Mucosa of stomach (tissue), 1 donor: ENCODE data around the gene YY1.

Experiments used
- H3K27me3 ChIP-seq: one replicate; pipeline ENCODE4 v1.7.0; 2013; ENCODE audit warnings: mild to moderate bottlenecking, low read length; ENCODE audit not compliant: control insufficient read depth, insufficient read depth
- H3K36me3 ChIP-seq: one replicate; pipeline ENCODE4 v1.7.0; 2013; ENCODE audit warnings: low read length; ENCODE audit not compliant: control insufficient read depth, insufficient read depth
- H3K4me1 ChIP-seq: one replicate; pipeline ENCODE4 v1.7.0; 2013; ENCODE audit warnings: mild to moderate bottlenecking, low read length; ENCODE audit not compliant: control insufficient read depth, insufficient read depth
- H3K4me3 ChIP-seq: one replicate; pipeline ENCODE4 v1.7.0; 2013; ENCODE audit warnings: low read length
- H3K9ac ChIP-seq: one replicate; pipeline ENCODE4 v1.7.0; 2013; ENCODE audit warnings: mild to moderate bottlenecking, low read length, moderate library complexity
- H3K9me3 ChIP-seq: one replicate; pipeline ENCODE4 v1.7.0; 2013; ENCODE audit warnings: mild to moderate bottlenecking, low read length, moderate library complexity; ENCODE audit not compliant: control insufficient read depth
- donor health status: Pancreatic carcinoma.

The YY1 gene

GRCh38 chr14:100321473-100322137 lies 82.7 kb downstream of the YY1 start:
- no peaks in the 10 kb centered on the region for H3K9me3 ChIP-seq
- no peak overlapping the region for H3K4me3 ChIP-seq
- H3K36me3 ChIP-seq = no peaks in the 10 kb centered on the region
- H3K9ac ChIP-seq = no peak overlapping the region
- H3K27me3 ChIP-seq = no peaks in the 10 kb centered on the region
- peaks cover 6% of the 10 kb centered on the region for H3K4me1 ChIP-seq

GRCh38 chr14:100322138-100322957 lies 83.4 kb downstream of the YY1 start:
- Histone ChIP-seq H3K27me3 (no peaks in the 10 kb centered on the region), H3K9me3 (no peaks in the 10 kb centered on the region), H3K4me1 (peaks cover 6% of the 10 kb centered on the region), H3K36me3 (no peaks in the 10 kb centered on the region), H3K4me3 (no peak overlapping the region), H3K9ac (no peak overlapping the region)

- Histone ChIP-seq H3K9ac (no peak within 1 kb of the TSS), H3K27me3 (no peaks in the 10 kb centered on the region), H3K4me3 (no peak within 1 kb of the TSS), H3K36me3 (no peaks in the 10 kb centered on the region), H3K9me3 (no peaks in the 10 kb centered on the region), H3K4me1 (peaks cover 3% of the 10 kb centered on the region)
Observed at GRCh38 chr14:100323121-100323941, 84.4 kb downstream of the YY1 start, which contains the start of gene SLC25A47. TSS of gene SLC25A47 (plus strand) at chr14:100323339. CDS start at chr14:100323415, 76 bp downstream.

GRCh38 chr14:100323942-100324307 lies 85.0 kb downstream of the YY1 start:
- Histone ChIP-seq H3K9me3 (no peaks in the 10 kb centered on the region), H3K27me3 (no peaks in the 10 kb centered on the region), H3K4me1 (peaks cover 4% of the 10 kb centered on the region), H3K4me3 (no peak overlapping the region), H3K9ac (no peak overlapping the region), H3K36me3 (no peaks in the 10 kb centered on the region)

GRCh38 chr14:100325231-100325632 lies 86.3 kb downstream of the YY1 start:
- H3K27me3 ChIP-seq = no peaks in the 10 kb centered on the region
- peaks cover 4% of the 10 kb centered on the region for H3K4me1 ChIP-seq
- no peak overlapping the region for H3K4me3 ChIP-seq
- H3K9me3 ChIP-seq = no peaks in the 10 kb centered on the region
- H3K9ac ChIP-seq = no peak overlapping the region
- H3K36me3 ChIP-seq = no peaks in the 10 kb centered on the region

- H3K27me3 ChIP-seq = no peaks in the 10 kb centered on the region
- H3K36me3 ChIP-seq = no peaks in the 10 kb centered on the region
- H3K9me3 ChIP-seq = no peaks in the 10 kb centered on the region
- H3K4me3 ChIP-seq = no peak overlapping the region
- peaks cover 4% of the 10 kb centered on the region for H3K4me1 ChIP-seq
- no peak overlapping the region for H3K9ac ChIP-seq
Observed at GRCh38 chr14:100325958-100326357, 87.0 kb downstream of the YY1 start.

GRCh38 chr14:100327128-100327527 lies 88.2 kb downstream of the YY1 start:
- Histone ChIP-seq H3K27me3 (no peaks in the 10 kb centered on the region), H3K9me3 (no peaks in the 10 kb centered on the region), H3K4me1 (peaks cover 4% of the 10 kb centered on the region), H3K36me3 (no peaks in the 10 kb centered on the region), H3K4me3 (no peak overlapping the region), H3K9ac (no peak overlapping the region)

GRCh38 chr14:100328495-100329163 lies 89.7 kb downstream of the YY1 start:
- H3K4me1 ChIP-seq = peaks cover 4% of the 10 kb centered on the region
- no peaks in the 10 kb centered on the region for H3K36me3 ChIP-seq
- no peak overlapping the region for H3K4me3 ChIP-seq
- H3K9me3 ChIP-seq = no peaks in the 10 kb centered on the region
- no peaks in the 10 kb centered on the region for H3K27me3 ChIP-seq
- H3K9ac ChIP-seq = peak overlapping the region; percentile 43

- Histone ChIP-seq H3K4me3 (no peak overlapping the region), H3K9ac (no peak overlapping the region), H3K27me3 (no peaks in the 10 kb centered on the region), H3K4me1 (peaks cover 4% of the 10 kb centered on the region), H3K9me3 (no peaks in the 10 kb centered on the region), H3K36me3 (no peaks in the 10 kb centered on the region)
Observed at GRCh38 chr14:100329233-100330006, 90.5 kb downstream of the YY1 start.

- H3K27me3 ChIP-seq = no peaks in the 10 kb centered on the region
- no peak overlapping the region for H3K9ac ChIP-seq
- no peaks in the 10 kb centered on the region for H3K9me3 ChIP-seq
- no peaks in the 10 kb centered on the region for H3K36me3 ChIP-seq
- peaks cover 4% of the 10 kb centered on the region for H3K4me1 ChIP-seq
- no peak overlapping the region for H3K4me3 ChIP-seq
Observed at GRCh38 chr14:100330007-100330344, 91.0 kb downstream of the YY1 start.

GRCh38 chr14:100330388-100330931 lies 91.5 kb downstream of the YY1 start:
- Histone ChIP-seq H3K4me1 (peaks cover 4% of the 10 kb centered on the region), H3K36me3 (no peaks in the 10 kb centered on the region), H3K9ac (no peak overlapping the region), H3K27me3 (no peaks in the 10 kb centered on the region), H3K9me3 (no peaks in the 10 kb centered on the region), H3K4me3 (no peak overlapping the region)
